Measurements from ENCODE around the gene PKP2.
"Not testable (repeated sequence)": the region's sequence is repeated elsewhere in the genome, so short reads cannot be mapped to it uniquely, and the experiment has no call there.

The PKP2 gene

DNA sequence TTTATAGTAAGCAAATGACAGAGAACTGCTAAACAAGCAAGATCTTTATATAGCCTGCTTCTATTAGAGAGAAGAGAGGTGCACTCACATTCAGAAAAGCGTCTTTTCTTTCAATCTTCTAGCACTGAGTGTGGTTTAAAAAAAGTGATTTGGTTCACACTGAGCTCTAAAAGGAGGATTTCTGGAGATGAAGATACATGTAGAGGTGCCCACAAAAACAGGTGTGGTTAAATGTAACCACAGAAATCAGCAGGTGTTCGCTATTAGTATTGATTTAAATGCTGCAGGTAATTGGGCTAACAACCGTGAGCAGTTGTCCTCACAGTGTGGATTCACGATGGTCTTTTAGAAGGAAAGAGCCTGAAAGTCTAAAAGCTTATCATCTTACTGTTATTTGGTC is 10.7 kb downstream of the PKP2 start:
- TF ChIP-seq ZFX (IDR thresholded peaks at IDR 0.05): no peak
- TF ChIP-seq, protein P1, sequence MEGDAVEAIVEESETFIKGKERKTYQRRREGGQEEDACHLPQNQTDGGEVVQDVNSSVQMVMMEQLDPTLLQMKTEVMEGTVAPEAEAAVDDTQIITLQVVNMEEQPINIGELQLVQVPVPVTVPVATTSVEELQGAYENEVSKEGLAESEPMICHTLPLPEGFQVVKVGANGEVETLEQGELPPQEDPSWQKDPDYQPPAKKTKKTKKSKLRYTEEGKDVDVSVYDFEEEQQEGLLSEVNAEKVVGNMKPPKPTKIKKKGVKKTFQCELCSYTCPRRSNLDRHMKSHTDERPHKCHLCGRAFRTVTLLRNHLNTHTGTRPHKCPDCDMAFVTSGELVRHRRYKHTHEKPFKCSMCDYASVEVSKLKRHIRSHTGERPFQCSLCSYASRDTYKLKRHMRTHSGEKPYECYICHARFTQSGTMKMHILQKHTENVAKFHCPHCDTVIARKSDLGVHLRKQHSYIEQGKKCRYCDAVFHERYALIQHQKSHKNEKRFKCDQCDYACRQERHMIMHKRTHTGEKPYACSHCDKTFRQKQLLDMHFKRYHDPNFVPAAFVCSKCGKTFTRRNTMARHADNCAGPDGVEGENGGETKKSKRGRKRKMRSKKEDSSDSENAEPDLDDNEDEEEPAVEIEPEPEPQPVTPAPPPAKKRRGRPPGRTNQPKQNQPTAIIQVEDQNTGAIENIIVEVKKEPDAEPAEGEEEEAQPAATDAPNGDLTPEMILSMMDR (conservative IDR thresholded peaks at IDR 0.05): no peak
- H3K27ac ChIP-seq: no peak overlapping the region

GRCh38 chr12:32884962-32885361 is 11.6 kb downstream of the PKP2 start:
- TF ChIP-seq ZFX (IDR thresholded peaks at IDR 0.05): no peak
- TF ChIP-seq, protein P1 (conservative IDR thresholded peaks at IDR 0.05): no peak
- no peak overlapping the region for H3K27ac ChIP-seq

GRCh38 chr12:32881702-32882101 is 14.9 kb downstream of the PKP2 start:
- TF ChIP-seq, protein P1 (conservative IDR thresholded peaks at IDR 0.05): no peak
- TF ChIP-seq ZFX (IDR thresholded peaks at IDR 0.05): no peak
- H3K27ac ChIP-seq: no peak overlapping the region

- TF ChIP-seq ZFX (IDR thresholded peaks at IDR 0.05): no peak
- TF ChIP-seq, protein P1 (conservative IDR thresholded peaks at IDR 0.05): no peak
- H3K27ac ChIP-seq: no peak overlapping the region
These were observed 15.5 kb downstream of the PKP2 start for GRCh38 chr12:32881107-32881506.

DNA sequence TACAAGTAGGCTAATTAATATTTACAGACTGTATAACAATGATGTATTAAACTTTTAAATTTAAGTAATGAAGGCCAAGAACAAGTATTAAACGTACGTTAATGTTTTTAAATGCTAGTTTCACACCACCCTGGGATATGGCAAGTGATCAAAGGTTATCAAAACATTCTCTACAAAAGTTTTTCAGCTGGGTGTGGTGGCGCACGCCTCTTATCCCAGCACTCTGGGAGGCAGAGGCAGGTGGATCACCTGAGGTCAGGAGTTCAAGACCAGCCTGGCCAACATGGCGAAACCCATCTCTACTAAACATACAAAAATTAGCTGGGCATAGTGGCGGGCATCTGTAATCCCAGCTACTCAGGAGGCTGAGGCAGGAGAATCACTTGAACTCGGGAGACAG is 17.5 kb downstream of the PKP2 start:
- not testable (repeated sequence) for H3K27ac ChIP-seq

- no peak for TF ChIP-seq ZFX (IDR thresholded peaks at IDR 0.05)
- TF ChIP-seq, protein P1 (conservative IDR thresholded peaks at IDR 0.05): no peak
These were observed 18.7 kb downstream of the PKP2 start for GRCh38 chr12:32877601-32878459.

GRCh38 chr12:32876004-32876403 is 20.6 kb downstream of the PKP2 start:
- TF ChIP-seq, protein P1 (conservative IDR thresholded peaks at IDR 0.05): no peak
- H3K27ac ChIP-seq: no peak overlapping the region

More at GRCh38 chr12:32877601-32878459, 18.7 kb downstream of the PKP2 start:
- H3K27ac ChIP-seq: no peak overlapping the region

DNA sequence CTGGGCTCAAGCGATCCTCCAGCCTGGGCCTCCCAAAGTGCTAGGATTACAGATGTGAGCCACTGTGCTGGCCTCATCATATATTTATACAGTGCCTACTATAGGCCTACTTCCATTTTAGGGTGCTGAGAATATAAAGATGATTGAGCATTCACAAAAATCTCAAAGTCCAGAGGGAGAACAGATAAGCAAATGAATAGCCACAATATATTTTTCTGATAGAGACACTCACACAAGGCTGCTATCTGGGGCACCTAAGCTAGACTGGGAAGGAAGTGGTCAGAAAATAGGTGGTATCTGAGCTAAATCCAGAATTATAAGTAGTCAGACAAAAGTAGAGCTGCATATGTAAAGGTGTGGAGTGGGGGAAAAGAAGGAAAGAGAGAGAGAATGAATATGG is 21.6 kb downstream of the PKP2 start:
- TF ChIP-seq, protein P1 (conservative IDR thresholded peaks at IDR 0.05): no peak
- no peak for TF ChIP-seq ZFX (IDR thresholded peaks at IDR 0.05)
- H3K27ac ChIP-seq: no peak overlapping the region

Data from C4-2B (cell line).